GM12892 (cell line): Measurements from ENCODE around the gene SVBP.

ENCODE experiments used
- POLR2A ChIP-seq: IDR thresholded peaks from 2 replicates; pipeline ENCODE4 v1.6.1; 2011; ENCODE audit warnings: low read depth, low read length, control low read depth
- POLR2AphosphoS5 ChIP-seq: IDR thresholded peaks from 2 replicates; pipeline ENCODE4 v1.6.1; 2011; ENCODE audit warnings: low read depth, low read length, control low read depth

GRCh38 chr1:42806593-42806992 lies 10.6 kb downstream of the SVBP start:
- TF ChIP-seq POLR2A (no peak), POLR2AphosphoS5 (no peak)
